ENCODE data around the gene MRTFA. TPM values are rescaled to one million over a fixed set of nuclear protein-coding genes. Genes with fewer than 3 reads are reported as not detected.

Gene MRTFA
- total and polyA plus RNA-seq, 10 donors = 17.6 to 138 (median 83.9) TPM

DNA sequence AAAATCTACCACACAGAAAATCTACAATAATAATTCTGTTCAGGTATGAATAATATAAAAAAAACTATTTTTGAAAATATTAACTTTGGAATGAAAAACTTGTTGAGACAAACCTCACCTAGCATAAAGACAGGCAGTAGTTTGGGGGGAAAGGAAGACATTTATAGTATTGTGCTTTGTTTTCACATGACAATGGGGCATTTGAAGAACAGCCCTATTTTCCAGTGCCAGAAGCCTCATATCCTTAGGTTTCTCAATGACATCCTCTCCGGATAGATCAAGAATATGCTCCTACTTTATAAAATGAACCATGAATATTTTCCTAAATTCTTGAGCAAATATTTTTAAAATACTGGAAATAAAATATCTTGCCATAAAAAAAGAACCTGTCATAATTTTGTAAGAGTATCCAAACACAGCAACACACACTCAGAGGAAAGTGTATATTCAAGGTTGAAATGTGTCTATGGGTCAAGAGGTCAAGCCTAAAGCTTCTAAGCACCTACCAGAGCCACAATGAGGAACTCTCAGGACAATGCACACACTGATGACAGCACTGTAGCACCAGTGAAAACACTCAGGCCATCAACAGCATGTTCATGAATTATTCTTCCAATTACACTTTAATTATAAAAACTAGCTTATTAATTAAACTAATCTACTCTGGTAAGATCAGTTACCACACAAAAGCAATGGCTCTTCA is 68.7 kb downstream of the MRTFA start:
- H3K27me3 ChIP-seq (replicated peaks in 1 of 7) = no peaks in the 10 kb centered on the region
- H3K9me3 ChIP-seq = peaks cover 0 to 16% (median 2%) of the 10 kb centered on the region in 8 donors
- intact Hi-C loops (cut with DNase I; ENCODE audit: low total_unique reads) = no loop called here
- peaks cover 0 to 8% (median 0%) of the 10 kb centered on the region in 6 donors for H3K36me3 ChIP-seq
- peaks cover 0 to 20% (median 3%) of the 10 kb centered on the region in 6 donors for H3K4me1 ChIP-seq
- H3K4me3 ChIP-seq = no peak overlapping the region
- WGBS, 5 donors = 63 to 78% (median 71%) methylated on average over 1 of the region's 1 CpG
- H3K27ac ChIP-seq = no peak overlapping the region
- no peak for DNase-seq
- no peak for TF ChIP-seq POLR2AphosphoS5 (IDR thresholded peaks at IDR 0.05)
- TF ChIP-seq, protein P1, sequence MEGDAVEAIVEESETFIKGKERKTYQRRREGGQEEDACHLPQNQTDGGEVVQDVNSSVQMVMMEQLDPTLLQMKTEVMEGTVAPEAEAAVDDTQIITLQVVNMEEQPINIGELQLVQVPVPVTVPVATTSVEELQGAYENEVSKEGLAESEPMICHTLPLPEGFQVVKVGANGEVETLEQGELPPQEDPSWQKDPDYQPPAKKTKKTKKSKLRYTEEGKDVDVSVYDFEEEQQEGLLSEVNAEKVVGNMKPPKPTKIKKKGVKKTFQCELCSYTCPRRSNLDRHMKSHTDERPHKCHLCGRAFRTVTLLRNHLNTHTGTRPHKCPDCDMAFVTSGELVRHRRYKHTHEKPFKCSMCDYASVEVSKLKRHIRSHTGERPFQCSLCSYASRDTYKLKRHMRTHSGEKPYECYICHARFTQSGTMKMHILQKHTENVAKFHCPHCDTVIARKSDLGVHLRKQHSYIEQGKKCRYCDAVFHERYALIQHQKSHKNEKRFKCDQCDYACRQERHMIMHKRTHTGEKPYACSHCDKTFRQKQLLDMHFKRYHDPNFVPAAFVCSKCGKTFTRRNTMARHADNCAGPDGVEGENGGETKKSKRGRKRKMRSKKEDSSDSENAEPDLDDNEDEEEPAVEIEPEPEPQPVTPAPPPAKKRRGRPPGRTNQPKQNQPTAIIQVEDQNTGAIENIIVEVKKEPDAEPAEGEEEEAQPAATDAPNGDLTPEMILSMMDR (IDR thresholded peaks at IDR 0.05 in 8 of 11, conservative IDR thresholded peaks at IDR 0.05 in 3 of 11) = no peak

DNA sequence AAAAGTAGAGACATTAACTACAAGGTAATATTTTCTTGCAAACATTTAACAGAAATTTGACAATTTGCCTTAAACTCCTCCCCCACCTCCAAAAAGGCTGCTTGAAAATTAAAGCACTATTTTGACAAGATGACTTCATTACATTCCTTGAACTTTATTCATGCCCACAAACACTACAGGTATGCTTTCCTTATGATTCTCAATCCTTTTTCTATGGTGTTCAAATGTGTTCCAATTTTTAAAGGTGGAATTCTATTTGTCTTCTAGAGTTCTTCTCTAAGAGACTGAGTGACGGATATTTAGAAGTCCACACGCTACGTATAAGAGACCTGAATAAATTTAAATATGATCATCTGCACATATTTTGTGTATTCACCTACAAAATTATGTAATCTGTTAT is 69.4 kb downstream of the MRTFA start:
- no peak overlapping the region for H3K4me3 ChIP-seq
- peaks cover 0 to 10% (median 2%) of the 10 kb centered on the region in 8 donors for H3K9me3 ChIP-seq
- H3K27ac ChIP-seq = no peak overlapping the region
- peaks cover 0 to 4% (median 0%) of the 10 kb centered on the region in 6 donors for H3K36me3 ChIP-seq
- peaks cover 0 to 20% (median 3%) of the 10 kb centered on the region in 6 donors for H3K4me1 ChIP-seq
- H3K27me3 ChIP-seq (replicated peaks in 1 of 7) = no peaks in the 10 kb centered on the region
- TF ChIP-seq, protein P1 (IDR thresholded peaks at IDR 0.05 in 8 of 11, conservative IDR thresholded peaks at IDR 0.05 in 3 of 11) = no peak
- TF ChIP-seq POLR2AphosphoS5 (IDR thresholded peaks at IDR 0.05) (no peak), POLR2A (IDR thresholded peaks at IDR 0.05) (no peak)
- intact Hi-C loops (cut with DNase I; ENCODE audit: low total_unique reads) = no loop called here
- no peak for DNase-seq
- WGBS, 5 donors = 95 to 99% (median 96%) methylated on average over 3 of the region's 3 CpGs

DNA sequence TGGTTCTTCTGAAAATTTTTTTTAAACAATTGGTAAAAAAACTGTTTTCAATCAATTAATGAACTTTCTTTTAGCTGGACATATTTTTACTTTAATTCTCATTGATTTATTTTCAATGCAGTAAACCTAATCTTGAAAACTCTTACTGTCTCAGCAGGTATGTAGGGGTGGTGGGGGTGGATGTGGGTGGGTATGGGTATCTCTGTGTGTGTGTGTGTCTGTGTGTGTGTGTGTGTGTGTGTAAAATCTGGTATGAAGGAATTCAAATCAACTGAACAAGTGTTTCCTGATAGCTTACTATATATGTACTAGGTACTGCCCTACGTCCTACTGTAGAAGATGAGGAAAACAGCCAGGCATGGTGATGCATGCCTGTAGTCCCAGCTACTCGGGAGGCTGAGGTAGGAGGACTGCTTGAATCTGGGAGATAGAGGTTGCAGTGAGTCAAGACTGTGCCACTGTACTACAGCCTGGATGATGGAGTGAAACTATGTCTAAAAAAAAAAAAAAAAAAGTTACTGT is 75.5 kb downstream of the MRTFA start:
- WGBS, 5 donors = 91 to 100% (median 95%) methylated on average over 2 of the region's 2 CpGs
- intact Hi-C loops (cut with DNase I; ENCODE audit: low total_unique reads) = no loop called here
- H3K9me3 ChIP-seq = no peaks in the 10 kb centered on the region
- H3K4me1 ChIP-seq = peaks cover 0 to 9% (median 0%) of the 10 kb centered on the region in 6 donors
- H3K27ac ChIP-seq = no peak overlapping the region
- TF ChIP-seq, protein P1 (IDR thresholded peaks at IDR 0.05 in 8 of 11, conservative IDR thresholded peaks at IDR 0.05 in 3 of 11) = no peak
- no peak for TF ChIP-seq POLR2A (IDR thresholded peaks at IDR 0.05)
- no peak for TF ChIP-seq POLR2AphosphoS5 (IDR thresholded peaks at IDR 0.05)
- no peak for DNase-seq
- H3K4me3 ChIP-seq = no peak overlapping the region
- no peaks in the 10 kb centered on the region for H3K27me3 ChIP-seq (replicated peaks in 1 of 7)
- peaks cover 0 to 3% (median 0%) of the 10 kb centered on the region in 6 donors for H3K36me3 ChIP-seq

DNA sequence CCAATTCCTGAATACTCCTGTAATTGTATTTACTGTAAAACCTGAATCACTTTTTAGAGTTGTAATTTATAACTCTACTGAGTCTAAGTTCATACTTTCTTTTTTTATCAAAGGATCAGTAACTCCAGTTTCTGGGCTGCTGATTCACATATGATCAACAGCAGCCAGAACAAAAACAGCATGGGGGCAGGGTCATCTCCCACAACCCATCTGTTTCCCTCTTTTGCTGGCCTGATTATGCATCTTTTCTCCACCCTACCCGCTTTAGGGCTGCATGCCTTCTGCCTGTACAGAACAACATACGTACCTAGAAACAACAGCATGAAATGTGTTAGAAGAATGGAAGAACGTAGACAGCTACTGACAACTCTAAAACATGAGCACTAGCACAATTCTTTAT is 76.0 kb downstream of the MRTFA start:
- H3K27ac ChIP-seq = no peak overlapping the region
- H3K9me3 ChIP-seq = no peaks in the 10 kb centered on the region
- H3K4me1 ChIP-seq = peaks cover 0 to 9% (median 0%) of the 10 kb centered on the region in 6 donors
- no peaks in the 10 kb centered on the region for H3K27me3 ChIP-seq (replicated peaks in 1 of 7)
- TF ChIP-seq POLR2A (IDR thresholded peaks at IDR 0.05) (no peak), POLR2AphosphoS5 (IDR thresholded peaks at IDR 0.05) (no peak)
- TF ChIP-seq, protein P1 (IDR thresholded peaks at IDR 0.05 in 8 of 11, conservative IDR thresholded peaks at IDR 0.05 in 3 of 11) = no peak
- peaks cover 0 to 3% (median 0%) of the 10 kb centered on the region in 6 donors for H3K36me3 ChIP-seq
- 89 to 95% (median 93%) methylated on average over 3 of the region's 3 CpGs for WGBS, 5 donors
- DNase-seq = no peak
- intact Hi-C loops (cut with DNase I; ENCODE audit: low total_unique reads) = no loop called here
- no peak overlapping the region for H3K4me3 ChIP-seq
